ENCODE measurements around the gene RPS26. TPM values are rescaled to one million over a fixed set of nuclear protein-coding genes. Genes with fewer than 3 reads are reported as not detected.

RPS26 gene
- total RNA-seq, 1 experiment from 2014 or later = 77.2 TPM

- TF ChIP-seq TP53 (CRISPR knock-in tag; IDR thresholded peaks at IDR 0.05) (no peak), TEAD1 (CRISPR knock-in tag; IDR thresholded peaks at IDR 0.05) (no peak), NR3C1 (CRISPR knock-in tag; conservative IDR thresholded peaks at IDR 0.05; ENCODE audit: low read depth) (no peak), IRF1 (CRISPR knock-in tag; IDR thresholded peaks at IDR 0.05) (no peak), ZNF423 (CRISPR knock-in tag; IDR thresholded peaks at IDR 0.05) (no peak), ZNF425 (CRISPR knock-in tag; conservative IDR thresholded peaks at IDR 0.05) (no peak), ZSCAN18 (CRISPR knock-in tag; IDR thresholded peaks at IDR 0.05) (no peak), FOXP4 (CRISPR knock-in tag; IDR thresholded peaks at IDR 0.05) (no peak), ETV6 (CRISPR knock-in tag; IDR thresholded peaks at IDR 0.05) (no peak)
Measured at GRCh38 chr12:56021889-56022497, 19.7 kb upstream of the RPS26 start (continued).

GRCh38 chr12:56028511-56029165, 13.1 kb upstream of the RPS26 start:
- Mint-ChIP-seq H3K36me3 (peaks cover 46% of the 10 kb centered on the region), H3K9me3 (no peaks in the 10 kb centered on the region), H3K27me3 (ENCODE audit: low read depth) (no peaks in the 10 kb centered on the region), H3K27ac (no peak overlapping the region), H3K4me3 (no peak overlapping the region), H3K4me1 (no peaks in the 10 kb centered on the region)
- ChIA-PET POLR2A (interaction anchor here (0.7 kb wide), 1 partner anchor 1094 kb away, joined by 5 read pairs; no protein-coding TSS in a partner anchor), CTCF (interaction anchor here (0.6 to 3.4 kb wide), 16 partner anchors 8 to 304 kb away, joined by 3 to 68 read pairs (median 4); partner anchors contain the start of genes IKZF4, ORMDL2, RAB5B and SARNP)
- no peak for DNase-seq (ENCODE audit: low spot score)
- no peak for ATAC-seq
- TF ChIP-seq IRF1 (CRISPR knock-in tag; IDR thresholded peaks at IDR 0.05) (no peak), ZNF671 (CRISPR knock-in tag; IDR thresholded peaks at IDR 0.05) (no peak), HMGXB4 (CRISPR knock-in tag; IDR thresholded peaks at IDR 0.05) (no peak), GABPB1 (CRISPR knock-in tag; IDR thresholded peaks at IDR 0.05) (no peak), USF1 (CRISPR knock-in tag; IDR thresholded peaks at IDR 0.05) (no peak), ZNF263 (CRISPR knock-in tag; IDR thresholded peaks at IDR 0.05; ENCODE audit: low read depth) (no peak), NR3C1 (CRISPR knock-in tag; conservative IDR thresholded peaks at IDR 0.05; ENCODE audit: low read depth) (no peak), ZNF425 (CRISPR knock-in tag; conservative IDR thresholded peaks at IDR 0.05) (no peak), KAT7 (CRISPR knock-in tag; IDR thresholded peaks at IDR 0.05; ENCODE audit: borderline replicate concordance) (no peak), GTF2I (CRISPR knock-in tag; conservative IDR thresholded peaks at IDR 0.05) (no peak), ZNF219 (CRISPR knock-in tag; IDR thresholded peaks at IDR 0.05; ENCODE audit: borderline replicate concordance) (no peak), ESRRA (CRISPR knock-in tag; IDR thresholded peaks at IDR 0.05; ENCODE audit: borderline replicate concordance) (no peak), ZSCAN18 (CRISPR knock-in tag; IDR thresholded peaks at IDR 0.05) (no peak), ZNF416 (CRISPR knock-in tag; IDR thresholded peaks at IDR 0.05) (no peak)
